ENCODE measurements around the gene CATSPER1.

Gene CATSPER1
- long read RNA-seq, donor 1 = 0 reads
- long read RNA-seq, donor 2 = 0 reads
- long read RNA-seq, donor 3 = 0 reads
- long read RNA-seq, donor 4 = 0 reads
- long read RNA-seq, donor 5, partial matches to known transcripts = 231 of 344 reads
- long read RNA-seq, donor 5, other reads (novel, unspliced or antisense) = 113 of 344 reads
- long read RNA-seq, donor 6 = 0 reads
- long read RNA-seq, donor 7, partial matches to known transcripts = 340 of 489 reads
- long read RNA-seq, donor 7, other reads (novel, unspliced or antisense) = 149 of 489 reads
- long read RNA-seq, donor 8, partial matches to known transcripts = 207 of 224 reads
- long read RNA-seq, donor 8, other reads (novel, unspliced or antisense) = 17 of 224 reads

- DNase-seq = no peak
Measured at GRCh38 chr11:66026017-66026529, at the start of gene CATSPER1. Gene CATSPER1, minus strand, starts transcription at chr11:66026479. Its CDS starts 100 bp downstream, at chr11:66026379.

DNA sequence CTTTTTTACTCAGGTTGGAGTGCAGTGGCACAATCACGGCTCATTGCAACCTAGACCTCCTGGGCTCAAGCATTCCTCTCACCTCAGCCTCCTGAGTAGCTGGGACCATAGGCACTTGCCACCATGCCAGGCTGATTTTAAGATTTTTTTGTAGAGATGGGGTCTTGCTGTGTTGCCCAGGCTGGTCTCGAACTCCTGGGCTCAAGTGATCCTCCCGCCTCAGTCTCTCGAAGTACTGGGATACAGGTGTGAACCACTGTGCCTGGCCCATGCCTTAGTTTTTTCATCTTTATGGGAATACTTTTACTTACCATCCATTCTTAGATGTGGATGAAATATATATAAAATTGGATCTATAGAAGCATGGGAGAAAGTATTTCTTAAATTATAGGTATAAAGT lies 49.0 kb upstream of the CATSPER1 start:
- no peak for DNase-seq

GRCh38 chr11:66073669-66074068 lies 47.4 kb upstream of the CATSPER1 start:
- DNase-seq = no peak

DNA sequence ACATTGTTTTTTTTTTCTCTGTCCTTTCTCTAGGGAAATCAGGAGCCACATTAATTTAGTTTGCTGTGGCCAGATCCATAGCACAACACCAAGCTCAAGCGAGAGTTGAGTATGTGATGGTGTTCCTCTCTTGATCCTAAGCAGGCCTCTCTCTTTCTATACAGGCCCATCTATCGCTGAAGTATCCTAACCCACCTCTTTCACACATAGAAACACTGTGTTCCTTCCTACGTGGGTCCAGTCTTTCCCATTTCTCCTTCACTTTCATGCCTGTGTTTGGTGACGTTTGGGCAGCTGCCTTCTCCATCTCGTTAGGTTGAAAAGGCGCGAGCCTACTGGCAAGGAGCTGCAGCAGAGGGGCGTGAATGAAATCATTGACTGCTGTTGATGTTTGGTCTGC lies 46.2 kb upstream of the CATSPER1 start:
- no peak for DNase-seq

DNA sequence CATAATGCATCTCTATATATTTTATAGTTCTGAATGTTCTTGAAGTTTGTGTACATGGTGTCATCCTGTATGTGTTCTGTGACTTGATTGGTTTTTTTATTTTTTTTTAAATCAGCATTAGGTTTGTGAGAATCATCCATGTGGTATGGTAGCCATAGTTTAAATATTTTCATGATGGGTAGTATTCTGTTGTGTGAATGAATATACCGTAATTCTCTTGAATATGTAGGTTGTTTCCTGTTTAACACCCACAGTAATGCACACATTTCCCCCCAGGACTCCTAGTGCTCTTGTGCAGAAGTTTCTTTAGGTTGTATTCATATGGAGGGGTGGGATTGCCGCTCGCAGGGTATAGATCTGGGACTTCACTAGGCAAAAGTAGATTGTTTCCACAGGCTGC lies 45.8 kb upstream of the CATSPER1 start:
- DNase-seq = no peak

- DNase-seq = no peak
Measured at GRCh38 chr11:66071381-66071801, 45.1 kb upstream of the CATSPER1 start.

DNA sequence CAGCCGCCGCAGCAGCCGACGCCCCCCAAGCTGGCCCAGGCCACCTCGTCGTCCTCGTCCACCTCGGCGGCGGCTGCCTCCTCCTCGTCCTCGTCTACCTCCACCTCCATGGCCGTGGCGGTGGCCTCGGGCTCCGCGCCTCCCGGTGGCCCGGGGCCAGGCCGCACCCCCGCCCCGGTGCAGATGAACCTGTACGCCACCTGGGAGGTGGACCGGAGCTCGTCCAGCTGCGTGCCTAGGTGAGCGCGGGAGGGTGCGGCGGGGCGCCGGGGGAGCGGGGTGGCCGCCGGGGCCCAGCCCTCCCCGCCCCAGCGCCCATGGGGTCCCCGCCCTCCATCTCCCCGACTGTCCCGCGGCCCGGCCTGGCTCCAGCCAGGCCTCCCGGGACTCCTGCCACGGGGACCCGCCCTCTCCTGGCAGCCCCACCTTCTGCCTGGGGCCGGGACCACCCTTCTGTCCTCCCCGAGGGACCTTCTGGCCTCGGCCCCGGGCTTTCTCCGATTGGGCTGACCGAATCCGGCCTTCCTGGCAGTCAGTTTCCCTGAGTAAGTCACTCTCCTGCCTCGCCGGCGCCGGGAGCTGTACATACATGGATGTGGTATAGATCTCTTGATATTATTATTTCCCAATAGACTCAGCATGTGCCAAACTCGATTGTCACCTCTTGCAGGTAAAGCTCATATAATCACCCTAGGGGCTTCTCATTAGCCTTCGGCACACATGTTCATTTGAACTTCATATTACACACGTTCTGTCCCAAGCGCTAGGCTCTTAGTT lies 44.5 kb upstream of the CATSPER1 start:
- peak; percentile 72 for DNase-seq

DNA sequence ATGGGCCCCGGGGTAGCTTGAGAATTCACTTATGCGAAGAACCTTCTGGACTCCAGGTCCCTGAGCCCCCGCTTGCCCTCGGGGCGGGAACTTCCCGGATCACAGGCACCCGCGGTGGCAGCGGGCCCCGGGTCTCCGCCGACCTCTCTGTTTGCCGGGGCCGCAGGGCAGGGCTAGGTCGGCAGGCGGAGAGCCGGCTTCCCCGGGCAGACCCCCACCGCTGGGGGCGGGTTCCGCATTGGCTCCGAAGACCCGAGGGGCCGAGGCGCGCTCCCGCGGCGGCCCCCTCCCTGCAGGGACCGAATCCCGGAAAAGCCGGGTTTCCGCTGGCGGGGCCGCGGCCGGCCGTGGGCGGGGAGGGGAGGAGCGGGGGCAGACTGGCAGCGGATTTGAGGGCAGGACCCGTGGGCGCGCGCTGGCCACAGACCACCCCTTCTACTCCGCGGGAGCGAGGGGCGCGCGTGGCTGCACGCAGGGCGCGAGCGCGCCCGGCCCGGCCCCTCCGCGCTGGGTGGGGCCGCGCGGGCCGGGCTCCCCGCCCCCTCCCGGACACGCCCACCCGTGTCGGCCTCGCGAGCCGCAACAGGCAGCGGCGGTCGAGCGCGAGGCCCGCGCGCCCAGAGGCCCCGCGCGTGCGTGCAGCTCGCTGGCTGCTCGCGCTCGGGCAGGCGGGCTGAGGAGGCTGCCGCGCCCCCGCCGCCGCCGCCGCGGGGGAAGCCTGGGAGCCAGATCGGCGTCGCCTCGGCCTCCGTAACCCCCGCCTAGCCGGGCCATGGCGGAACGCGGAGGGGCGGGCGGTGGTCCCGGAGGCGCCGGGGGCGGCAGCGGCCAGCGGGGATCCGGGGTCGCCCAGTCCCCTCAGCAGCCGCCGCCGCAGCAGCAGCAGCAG lies 43.7 kb upstream of the CATSPER1 start, which contains the start of gene PACS1:
Gene PACS1, plus strand, starts transcription at position 558 of the 889 bp plus-strand sequence. Its CDS starts 215 bp downstream, at position 773.
- peak; percentile 75 for DNase-seq

- DNase-seq = no peak
Measured at GRCh38 chr11:66068923-66069714, 42.8 kb upstream of the CATSPER1 start.

DNA sequence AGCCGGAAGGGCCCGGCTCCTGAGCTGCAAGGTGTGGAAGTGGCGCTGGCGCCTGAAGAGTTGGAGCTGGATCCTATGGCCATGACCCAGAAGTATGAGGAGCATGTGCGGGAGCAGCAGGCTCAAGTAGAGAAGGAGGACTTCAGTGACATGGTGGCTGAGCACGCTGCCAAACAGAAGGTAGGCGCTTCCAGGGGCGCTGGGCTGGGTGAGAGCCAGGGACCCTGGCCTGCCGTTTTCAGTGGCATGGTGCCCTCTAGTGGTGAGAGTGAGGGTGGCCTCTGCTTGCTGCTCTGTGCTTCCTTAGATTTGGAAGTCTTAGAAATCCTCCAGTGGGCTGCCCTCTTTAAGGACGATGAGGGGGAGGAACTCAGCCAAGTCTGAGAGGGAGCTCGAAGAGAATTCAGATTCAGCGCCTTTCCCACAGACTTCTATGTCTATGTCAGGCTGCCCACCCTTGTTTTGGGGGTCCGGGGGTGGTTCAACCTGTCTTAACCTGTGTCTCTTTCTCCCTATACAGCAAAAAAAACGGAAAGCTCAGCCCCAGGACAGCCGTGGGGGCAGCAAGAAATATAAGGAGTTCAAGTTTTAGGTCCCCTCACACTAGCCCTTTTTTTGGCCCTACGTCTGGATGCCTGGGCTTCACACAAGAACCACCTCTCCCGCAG lies 42.0 kb upstream of the CATSPER1 start:
- peak; percentile 65 for DNase-seq

GRCh38 chr11:66067640-66068039 lies 41.4 kb upstream of the CATSPER1 start:
- DNase-seq = no peak

GRCh38 chr11:66066751-66067150 lies 40.5 kb upstream of the CATSPER1 start:
- no peak for DNase-seq

- DNase-seq = no peak
Measured at GRCh38 chr11:66064571-66064970, 38.3 kb upstream of the CATSPER1 start.

GRCh38 chr11:66063900-66064299 lies 37.6 kb upstream of the CATSPER1 start:
- DNase-seq = no peak

DNA sequence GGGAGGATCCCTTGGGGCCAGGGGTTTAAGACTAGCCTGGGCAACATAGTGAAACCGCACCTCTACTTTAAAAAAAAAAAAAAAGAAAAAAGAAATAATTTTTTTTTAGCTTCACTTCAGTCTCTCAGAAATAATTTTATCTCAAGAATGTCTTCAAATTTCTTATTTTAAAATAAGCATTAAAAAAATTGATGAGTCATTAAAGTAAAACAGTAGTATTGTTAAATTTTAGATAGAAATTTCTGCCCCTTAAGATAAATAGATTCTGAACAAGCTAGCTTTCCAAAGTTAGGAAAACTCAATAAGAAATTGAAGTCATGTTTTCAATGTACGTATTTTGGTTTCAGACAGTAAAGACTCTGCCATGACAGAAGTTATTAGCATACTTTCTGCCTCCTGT lies 36.1 kb upstream of the CATSPER1 start:
- no peak for DNase-seq

DNA sequence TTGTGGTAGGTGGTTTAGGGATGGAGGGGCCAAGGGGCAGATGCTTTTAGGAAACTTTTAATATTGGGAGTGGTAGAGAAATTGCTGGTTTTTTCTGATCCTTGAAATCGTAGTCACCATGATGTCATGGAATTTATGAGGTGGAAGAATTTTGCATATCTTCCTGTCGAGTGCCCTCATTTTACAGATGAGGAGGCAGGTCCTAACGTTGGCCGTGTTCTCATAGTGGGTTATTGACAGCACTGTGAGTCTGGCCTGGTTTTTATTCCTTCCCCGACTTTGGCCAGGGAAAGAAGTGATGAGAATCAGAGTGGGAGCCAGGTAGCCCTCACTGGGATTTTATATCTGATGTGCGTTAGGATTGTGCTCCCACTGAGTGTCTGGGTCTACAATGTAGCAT lies 35.0 kb upstream of the CATSPER1 start:
- no peak for DNase-seq

GRCh38 chr11:66059966-66060680 lies 33.8 kb upstream of the CATSPER1 start:
- no peak for DNase-seq

DNA sequence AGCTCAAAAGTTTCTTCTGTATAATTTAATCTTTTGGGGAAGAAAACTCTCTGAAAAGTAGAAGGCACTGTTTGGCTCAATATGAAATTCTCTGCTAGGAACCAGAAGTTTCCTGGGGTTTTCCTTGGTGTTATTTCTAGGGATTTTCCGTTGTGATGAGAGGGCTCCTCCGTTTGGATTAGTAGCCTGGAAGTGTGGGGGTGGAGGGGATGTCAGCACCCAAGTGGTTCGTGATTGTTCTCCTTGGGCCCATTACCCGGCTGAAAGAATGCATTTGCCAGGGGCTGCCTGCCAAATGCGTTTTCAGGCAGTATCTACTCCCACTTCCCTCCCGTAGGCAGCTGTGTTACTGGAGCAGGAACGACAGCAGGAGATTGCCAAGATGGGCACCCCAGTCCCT lies 30.2 kb upstream of the CATSPER1 start:
- no peak for DNase-seq

DNA sequence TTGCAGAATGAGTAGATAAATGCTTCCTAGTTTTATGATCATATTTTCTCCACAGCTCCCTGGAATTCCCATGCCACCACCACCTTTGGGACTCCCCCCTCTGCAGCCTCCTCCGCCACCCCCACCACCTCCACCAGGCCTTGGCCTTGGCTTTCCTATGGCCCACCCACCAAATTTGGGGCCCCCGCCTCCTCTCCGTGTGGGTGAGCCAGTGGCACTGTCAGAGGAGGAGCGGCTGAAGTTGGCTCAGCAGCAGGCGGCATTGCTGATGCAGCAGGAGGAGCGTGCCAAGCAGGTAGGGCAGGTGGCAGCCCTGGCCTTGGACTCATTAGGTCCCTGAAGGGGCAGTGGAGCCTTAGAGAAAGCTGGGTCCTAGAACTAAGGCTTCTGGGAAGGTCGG lies 28.7 kb upstream of the CATSPER1 start:
- DNase-seq = no peak

DNA sequence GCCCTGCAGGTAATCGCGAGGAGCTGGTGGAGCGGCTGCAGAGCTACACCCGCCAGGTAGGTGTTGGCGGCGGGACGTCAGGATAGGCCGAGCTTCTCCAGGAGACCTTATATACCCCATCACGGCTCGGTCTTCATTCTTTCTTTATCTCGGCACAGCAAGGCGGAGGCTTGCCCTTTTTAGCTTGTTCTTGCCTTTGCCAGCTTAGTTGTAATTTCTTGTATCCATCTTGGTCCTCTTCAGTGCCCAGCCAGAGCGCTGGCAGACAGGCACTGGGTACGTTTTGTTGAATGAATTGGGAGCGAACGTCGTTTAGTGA lies 26.3 kb upstream of the CATSPER1 start:
- DNase-seq = no peak
